GM21619 (cell line): ENCODE results near the gene KISS1.

ENCODE experiments used
- ATAC-seq: cut with Tn5 transposase; IDR thresholded peaks from one replicate; pipeline ENCODE4 v1.9.1; 2021; ENCODE audit not compliant: unreplicated experiment

The KISS1 gene

DNA sequence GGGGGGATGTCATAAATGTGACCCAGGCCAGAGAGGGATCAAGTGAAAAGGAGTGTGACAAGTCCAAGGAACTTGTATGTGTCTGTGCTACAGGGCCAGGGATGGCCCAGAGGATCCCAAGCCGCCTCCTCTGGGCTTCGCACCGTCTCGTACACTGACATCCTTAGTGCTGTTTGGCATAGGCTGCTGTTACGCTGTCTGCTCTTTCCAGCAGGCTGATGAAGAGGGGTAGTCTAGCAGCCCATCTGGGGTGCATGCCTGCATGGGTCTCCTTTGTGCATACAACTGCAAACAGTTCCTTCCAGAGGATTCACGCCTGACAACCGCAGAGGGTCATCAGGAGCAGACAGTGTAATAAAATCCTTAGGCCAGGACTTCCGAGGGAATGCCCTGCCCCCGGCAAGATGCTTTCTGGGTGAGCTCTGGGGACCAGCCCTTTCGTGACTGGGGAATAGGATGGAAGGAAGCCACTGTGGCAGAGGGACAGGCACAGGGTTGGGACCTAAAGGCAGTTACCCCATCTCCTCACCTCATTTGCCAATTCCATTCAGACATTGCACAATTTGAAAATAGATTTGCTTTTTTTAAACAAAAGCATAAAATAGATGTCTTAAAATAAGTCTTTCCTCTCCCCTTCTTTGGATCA lies 23.8 kb upstream of the KISS1 start:
- ATAC-seq = no peak

DNA sequence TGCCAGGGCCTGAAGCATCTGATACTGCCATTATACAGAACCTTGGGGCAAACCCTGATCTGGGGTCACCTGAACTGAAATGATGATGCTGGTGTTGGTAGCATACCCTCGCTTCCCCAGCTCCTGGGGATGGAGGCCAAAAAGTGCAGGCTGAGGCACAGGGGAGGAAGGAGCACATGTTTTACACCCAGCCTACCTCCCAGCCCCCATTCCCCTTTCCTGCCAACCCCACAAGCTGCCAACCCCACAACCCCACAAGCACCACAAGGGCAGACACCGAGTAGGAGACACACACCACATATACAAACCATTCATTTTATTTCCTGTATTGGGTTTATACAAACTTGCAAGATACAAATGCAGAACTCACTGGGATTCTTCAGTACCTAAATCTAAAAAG lies 22.3 kb upstream of the KISS1 start:
- ATAC-seq = no peak

GRCh38 chr1:204217648-204218000 lies 21.3 kb upstream of the KISS1 start:
- no peak for ATAC-seq

GRCh38 chr1:204216880-204217647 lies 20.8 kb upstream of the KISS1 start:
- ATAC-seq = no peak

DNA sequence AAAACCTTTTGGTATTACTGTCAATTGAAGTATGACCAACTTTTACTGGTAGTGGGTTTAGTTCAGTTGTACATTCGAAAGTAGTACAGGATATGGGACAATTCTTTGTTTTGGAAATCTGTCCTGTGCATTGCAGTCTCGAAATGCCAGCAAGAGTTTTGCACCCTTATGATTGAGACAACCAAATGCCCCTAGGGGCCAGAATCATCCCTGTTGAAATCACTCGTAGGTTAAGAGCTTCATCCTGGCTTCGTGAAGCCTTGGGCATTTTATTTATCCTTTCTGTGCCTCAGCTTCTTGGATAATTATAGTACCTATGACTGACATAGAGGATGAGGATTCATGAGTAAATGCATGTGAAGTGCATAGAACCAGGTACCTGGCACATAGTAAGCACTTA lies 19.9 kb upstream of the KISS1 start:
- no peak for ATAC-seq

DNA sequence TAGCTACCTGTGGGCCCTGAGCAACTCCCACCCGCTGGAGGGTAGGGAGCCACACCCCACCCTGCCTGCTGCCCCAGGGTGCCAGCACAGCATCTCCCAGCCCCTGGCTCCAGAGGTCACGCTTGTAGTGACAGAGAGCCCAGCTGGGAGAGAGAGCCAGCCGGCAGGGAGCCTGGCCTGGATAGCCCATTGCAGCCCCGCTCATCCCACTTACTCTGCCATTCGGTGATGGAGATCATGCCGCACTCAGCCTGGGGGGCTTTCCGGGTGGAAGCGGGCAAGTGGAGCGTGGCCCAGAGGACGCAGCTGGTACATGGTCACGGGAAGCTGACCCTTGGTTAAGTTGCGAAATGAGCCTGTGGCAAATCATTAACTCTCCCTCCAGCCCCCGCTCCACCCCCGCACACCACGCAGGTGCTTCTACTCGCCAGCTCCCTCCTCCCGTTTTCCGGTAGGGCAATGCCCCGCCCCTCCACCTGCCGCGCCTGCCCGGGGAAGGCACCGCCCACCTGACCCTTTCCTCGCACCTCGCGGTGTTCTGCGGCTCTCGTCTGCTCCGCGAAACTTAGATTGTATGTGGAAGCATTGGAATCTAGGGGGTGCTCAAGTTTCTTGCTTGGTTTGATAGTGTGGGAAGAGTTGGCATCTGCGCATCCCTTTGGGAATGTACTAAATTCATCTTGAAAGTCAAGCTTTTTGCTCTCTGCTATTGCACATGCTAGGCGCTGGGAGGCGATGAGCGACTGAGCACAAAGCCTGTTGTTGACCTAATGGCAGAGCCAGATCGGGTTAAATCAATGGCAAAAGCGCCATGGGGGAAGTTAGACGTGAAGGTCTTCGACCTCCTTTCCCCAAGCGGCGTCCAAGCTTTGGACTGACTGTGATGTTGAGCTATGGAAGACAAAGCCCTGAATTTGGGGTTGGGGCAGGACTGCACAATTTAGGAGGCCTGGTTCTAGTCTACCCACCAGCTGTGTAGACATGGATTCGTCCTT lies 17.7 kb upstream of the KISS1 start, which contains the start of gene GOLT1A:
GOLT1A (minus strand) TSS at position 321 of the 995 bp plus-strand sequence; CDS start at position 239, 82 bp downstream.
- ATAC-seq = peak; percentile 78

GRCh38 chr1:204212715-204213114 lies 16.4 kb upstream of the KISS1 start:
- no peak for ATAC-seq

GRCh38 chr1:204211046-204211445 lies 14.8 kb upstream of the KISS1 start:
- no peak for ATAC-seq

DNA sequence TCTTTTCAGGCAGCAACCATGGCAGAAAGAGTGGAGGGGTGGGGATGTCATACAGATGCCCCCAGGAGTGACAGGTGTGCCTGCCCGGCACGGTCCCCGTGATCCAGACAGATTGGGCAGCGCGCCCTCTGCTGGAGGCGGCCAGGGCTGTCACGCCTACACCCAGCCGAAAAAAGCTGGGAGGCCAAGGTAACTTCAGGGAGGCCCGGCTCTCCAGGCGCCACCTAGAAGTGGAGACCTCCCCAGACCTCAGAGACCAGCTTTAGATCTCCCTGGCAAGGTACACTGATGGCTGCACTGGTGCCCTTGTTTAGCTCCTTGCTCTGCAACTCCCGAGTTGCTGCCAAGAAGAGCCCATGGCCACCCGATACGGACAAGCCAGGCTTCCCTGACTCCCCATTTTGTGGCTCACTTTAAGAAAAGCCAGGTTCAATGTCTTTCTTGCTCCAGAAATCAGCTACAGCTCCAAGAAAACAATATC lies 10.9 kb upstream of the KISS1 start:
- ATAC-seq = no peak

DNA sequence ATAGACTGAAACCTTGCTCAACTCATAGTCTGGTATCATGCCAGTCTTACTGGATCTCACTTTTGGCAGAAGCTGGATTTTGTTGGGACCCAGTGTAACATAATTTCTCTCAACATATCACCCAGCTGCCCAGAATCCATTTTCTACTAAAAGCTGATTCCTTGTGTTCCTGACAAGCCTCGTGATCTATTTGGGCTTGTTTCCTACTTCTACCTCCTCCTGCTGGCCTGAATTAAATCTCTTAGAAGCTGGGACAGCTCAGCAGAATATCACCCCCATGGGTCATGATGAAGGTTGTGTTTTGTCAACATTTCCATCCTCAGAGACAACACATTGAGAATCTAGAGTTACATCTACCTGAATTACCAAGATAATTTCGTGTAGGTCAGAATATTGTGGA lies 9.8 kb upstream of the KISS1 start:
- ATAC-seq = no peak

GRCh38 chr1:204205486-204205885 lies 9.2 kb upstream of the KISS1 start:
- ATAC-seq = no peak

GRCh38 chr1:204204944-204205343 lies 8.7 kb upstream of the KISS1 start:
- no peak for ATAC-seq

DNA sequence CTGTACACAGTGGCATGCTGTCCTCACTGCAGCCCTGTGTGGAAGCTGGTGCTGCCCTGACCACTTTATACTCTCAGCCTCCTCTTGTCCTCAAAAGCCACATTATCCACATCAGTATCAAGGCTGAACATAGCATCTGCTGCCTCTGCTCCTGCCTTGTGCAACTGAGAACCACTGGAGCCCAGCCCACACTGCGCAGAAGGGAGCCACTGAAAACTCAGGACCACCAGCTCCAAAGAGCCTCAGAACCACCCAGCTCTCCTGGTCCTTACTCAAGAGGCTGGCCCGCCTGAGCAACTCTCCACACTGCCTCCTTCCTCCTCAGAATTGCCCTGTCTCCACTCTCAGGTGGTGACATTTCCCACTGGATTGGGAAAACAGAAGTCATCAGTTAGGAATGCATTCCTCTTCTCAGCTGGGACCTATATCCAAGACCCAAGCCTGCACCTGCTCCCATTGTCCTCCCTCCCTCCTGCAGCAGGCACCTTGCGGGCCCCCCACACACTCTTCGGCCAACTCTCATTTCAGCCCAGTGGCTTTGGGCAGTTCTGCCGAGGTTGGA lies 7.0 kb upstream of the KISS1 start:
- ATAC-seq = no peak

DNA sequence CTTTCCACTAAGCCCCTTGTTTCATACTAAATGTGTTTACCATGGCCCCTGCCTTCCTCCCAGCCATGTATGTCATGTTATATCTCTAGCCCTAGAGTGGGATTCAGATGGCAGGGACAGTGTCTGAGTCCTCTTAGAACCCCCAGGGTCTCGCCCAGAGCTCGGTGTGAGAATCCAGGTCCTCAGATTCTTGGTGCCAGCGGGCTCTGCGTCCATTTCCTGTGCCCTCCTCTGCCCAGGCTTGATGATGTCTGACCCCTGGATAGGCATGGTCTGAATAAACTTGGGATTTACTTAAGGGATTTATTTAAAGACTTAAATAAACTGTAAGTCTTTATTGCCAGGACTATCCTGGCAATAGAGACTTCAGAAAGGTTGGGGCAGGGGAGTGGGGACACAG lies 6.2 kb upstream of the KISS1 start:
- ATAC-seq = no peak

- no peak for ATAC-seq
These were observed 5.2 kb upstream of the KISS1 start for GRCh38 chr1:204201348-204202040.

DNA sequence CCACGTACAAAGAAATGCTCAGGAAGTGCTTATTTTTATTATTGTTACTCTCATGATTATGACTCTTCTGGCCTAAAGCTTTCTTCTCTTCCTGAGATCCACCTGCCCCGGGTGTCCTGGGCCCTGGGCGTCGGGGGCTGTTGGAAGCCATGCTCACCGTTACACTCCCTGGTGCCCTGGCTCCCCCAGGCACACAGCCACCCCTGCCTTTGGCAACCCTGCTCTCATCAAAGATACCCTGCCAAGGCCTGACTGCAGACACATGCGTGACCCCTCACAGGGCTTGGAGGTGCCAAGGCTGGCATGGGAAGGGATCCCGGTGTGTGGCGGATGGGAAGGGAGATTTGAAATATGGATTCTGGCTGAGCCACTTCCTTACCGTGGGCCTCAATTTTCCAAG lies 3.3 kb upstream of the KISS1 start:
- no peak for ATAC-seq

DNA sequence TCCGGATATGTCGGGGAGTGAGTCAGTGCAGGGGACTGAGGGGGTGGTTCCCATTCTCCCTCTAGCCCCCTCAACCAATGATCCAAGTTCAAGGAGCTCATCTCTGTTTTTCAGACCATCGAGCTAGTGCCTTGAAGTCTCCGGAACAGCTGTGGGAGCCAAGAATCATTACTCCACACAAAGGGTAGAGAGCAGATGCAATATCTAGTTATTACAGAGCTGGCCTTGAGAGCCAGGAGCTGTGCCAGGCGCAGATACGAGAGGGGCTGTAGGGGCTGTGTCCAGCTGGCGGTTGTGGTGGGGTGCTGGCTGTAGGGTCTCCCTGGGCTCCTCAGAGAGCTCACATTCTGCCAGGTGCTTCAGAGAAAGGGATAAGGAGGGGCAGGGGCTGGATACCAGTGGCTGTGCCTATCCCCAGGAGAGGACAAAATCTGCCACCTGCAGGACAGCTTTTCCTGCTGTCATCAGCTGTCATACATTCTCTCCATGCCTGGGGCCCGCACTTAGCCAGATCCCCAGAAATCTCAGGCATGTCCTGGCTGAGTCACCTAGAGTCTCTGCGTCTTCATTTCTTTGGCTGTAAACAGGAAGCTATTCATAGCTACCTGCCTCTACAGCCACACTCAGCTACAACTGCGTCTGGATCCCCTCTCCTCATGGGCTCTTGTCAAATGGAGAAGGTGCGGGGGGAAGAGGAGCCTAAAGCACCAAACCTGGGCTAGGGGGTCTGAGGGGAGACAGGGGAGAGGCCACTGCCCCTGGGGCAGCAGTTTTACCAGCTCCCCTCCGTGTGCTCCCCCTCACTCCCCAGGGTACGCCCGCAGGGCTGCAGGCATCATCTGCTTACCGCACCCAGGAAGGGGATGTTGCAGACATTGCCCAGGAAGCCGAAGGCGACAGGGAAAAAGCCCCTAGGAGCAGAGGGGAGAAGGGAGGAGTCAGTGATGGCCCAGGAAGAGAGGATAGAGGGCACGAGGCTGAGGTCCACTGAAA lies 2.4 kb upstream of the KISS1 start:
- ATAC-seq = no peak

DNA sequence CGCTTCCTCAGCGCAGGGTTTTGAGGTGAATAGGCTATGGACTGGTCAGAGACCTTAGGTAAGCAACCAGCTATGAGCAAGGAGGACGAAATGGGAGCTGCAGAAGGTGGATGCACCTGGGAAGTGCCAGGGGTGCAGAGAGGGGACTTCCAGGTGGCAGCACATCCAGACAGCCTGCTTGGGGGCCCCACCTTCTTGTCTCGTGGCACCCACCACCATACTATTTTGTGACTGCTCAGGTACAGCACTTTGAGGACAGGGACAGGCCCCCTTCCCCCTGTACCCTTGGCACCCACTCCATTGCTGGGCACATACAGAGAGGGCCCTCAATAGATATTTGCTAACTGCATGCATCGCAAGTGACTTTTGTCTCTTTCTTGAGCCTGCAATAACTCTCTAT lies 777 bp upstream of the KISS1 start:
- ATAC-seq = no peak

- ATAC-seq = no peak
These were observed 1.5 kb downstream of the KISS1 start for GRCh38 chr1:204194771-204195170.
